NCI-H774 (cell line): ENCODE results near the gene P2RX6.
A peak's percentile ranks its signal among the peaks of the same experiment; 100 is the strongest.

ENCODE experiments used
- DNase-seq: peaks from one replicate; lab custom pipeline; 2025; lab: John Stamatoyannopoulos, UW

The P2RX6 gene

GRCh38 chr22:21012446-21013407 lies 2.2 kb upstream of the P2RX6 start:
- DNase-seq = no peak

GRCh38 chr22:21013657-21014201 lies 1.2 kb upstream of the P2RX6 start:
- no peak for DNase-seq

- DNase-seq = peak; percentile 94
These were observed 701 bp upstream of the P2RX6 start for GRCh38 chr22:21014202-21014725.

- no peak for DNase-seq
These were observed 571 bp downstream of the P2RX6 start for GRCh38 chr22:21015466-21016006.

- DNase-seq = no peak
These were observed 1.9 kb downstream of the P2RX6 start for GRCh38 chr22:21016644-21017420.

- no peak for DNase-seq
These were observed 3.3 kb downstream of the P2RX6 start for GRCh38 chr22:21018314-21018713.

GRCh38 chr22:21020802-21021429 lies 6.0 kb downstream of the P2RX6 start:
- peak; percentile 8 for DNase-seq

- no peak for DNase-seq
These were observed 7.5 kb downstream of the P2RX6 start for GRCh38 chr22:21022507-21022906.

- no peak for DNase-seq
These were observed 8.1 kb downstream of the P2RX6 start for GRCh38 chr22:21022955-21023614.

- DNase-seq = no peak
These were observed 10.3 kb downstream of the P2RX6 start for GRCh38 chr22:21025266-21025665.

GRCh38 chr22:21025763-21026755 lies 11.1 kb downstream of the P2RX6 start:
- no peak for DNase-seq

GRCh38 chr22:21026783-21027692 lies 12.1 kb downstream of the P2RX6 start:
- no peak for DNase-seq

GRCh38 chr22:21028277-21029251 lies 13.6 kb downstream of the P2RX6 start:
- DNase-seq = no peak

GRCh38 chr22:21029486-21030025 lies 14.6 kb downstream of the P2RX6 start:
- no peak for DNase-seq

GRCh38 chr22:21030032-21030431 lies 15.1 kb downstream of the P2RX6 start:
- no peak for DNase-seq

- DNase-seq = no peak
These were observed 15.9 kb downstream of the P2RX6 start for GRCh38 chr22:21030621-21031544.
